ENCODE measurements around the gene ATP5F1C. TPM values are rescaled to one million over a fixed set of nuclear protein-coding genes. Genes with fewer than 3 reads are reported as not detected.
"Not testable (repeated sequence)": the region's sequence is repeated elsewhere in the genome, so short reads cannot be mapped to it uniquely, and the experiment has no call there.

The ATP5F1C gene
- total RNA-seq, 4 donors from 2014 or later = 148 to 233 (median 216) TPM

DNA sequence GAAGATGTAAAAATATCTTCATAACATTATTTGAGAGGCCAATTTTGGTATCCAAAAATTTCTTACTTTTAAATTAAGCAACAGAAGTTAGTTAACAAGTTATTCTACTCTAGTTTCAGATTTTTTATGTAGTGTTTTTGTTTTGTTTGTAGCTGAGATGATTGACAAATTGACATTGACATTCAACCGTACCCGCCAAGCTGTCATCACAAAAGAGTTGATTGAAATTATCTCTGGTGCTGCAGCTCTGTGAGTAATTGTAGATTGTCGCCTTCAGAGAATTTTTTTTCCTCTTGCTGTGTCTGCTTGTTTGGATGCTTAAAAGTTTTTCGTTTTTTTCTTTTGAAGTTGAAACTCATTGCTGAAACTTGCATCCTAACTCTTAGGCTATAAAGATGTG lies 14.6 kb downstream of the ATP5F1C start:
- intact Hi-C loops (cut with DNase I; ENCODE audit: low total_unique reads) = no loop called here
- 93 to 94% methylated on average over 4 of the region's 4 CpGs for whole genome bisulfite sequencing, 2 donors
- TF ChIP-seq, protein P1, sequence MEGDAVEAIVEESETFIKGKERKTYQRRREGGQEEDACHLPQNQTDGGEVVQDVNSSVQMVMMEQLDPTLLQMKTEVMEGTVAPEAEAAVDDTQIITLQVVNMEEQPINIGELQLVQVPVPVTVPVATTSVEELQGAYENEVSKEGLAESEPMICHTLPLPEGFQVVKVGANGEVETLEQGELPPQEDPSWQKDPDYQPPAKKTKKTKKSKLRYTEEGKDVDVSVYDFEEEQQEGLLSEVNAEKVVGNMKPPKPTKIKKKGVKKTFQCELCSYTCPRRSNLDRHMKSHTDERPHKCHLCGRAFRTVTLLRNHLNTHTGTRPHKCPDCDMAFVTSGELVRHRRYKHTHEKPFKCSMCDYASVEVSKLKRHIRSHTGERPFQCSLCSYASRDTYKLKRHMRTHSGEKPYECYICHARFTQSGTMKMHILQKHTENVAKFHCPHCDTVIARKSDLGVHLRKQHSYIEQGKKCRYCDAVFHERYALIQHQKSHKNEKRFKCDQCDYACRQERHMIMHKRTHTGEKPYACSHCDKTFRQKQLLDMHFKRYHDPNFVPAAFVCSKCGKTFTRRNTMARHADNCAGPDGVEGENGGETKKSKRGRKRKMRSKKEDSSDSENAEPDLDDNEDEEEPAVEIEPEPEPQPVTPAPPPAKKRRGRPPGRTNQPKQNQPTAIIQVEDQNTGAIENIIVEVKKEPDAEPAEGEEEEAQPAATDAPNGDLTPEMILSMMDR (IDR thresholded peaks at IDR 0.05) = no peak
- TF ChIP-seq POLR2A (IDR thresholded peaks at IDR 0.05) = no peak
- no peak overlapping the region for H3K4me3 ChIP-seq (ENCODE audit: low read depth, poor library complexity, severe bottlenecking)
- no peak for DNase-seq (ENCODE audit: low spot score in 2 of 2)

DNA sequence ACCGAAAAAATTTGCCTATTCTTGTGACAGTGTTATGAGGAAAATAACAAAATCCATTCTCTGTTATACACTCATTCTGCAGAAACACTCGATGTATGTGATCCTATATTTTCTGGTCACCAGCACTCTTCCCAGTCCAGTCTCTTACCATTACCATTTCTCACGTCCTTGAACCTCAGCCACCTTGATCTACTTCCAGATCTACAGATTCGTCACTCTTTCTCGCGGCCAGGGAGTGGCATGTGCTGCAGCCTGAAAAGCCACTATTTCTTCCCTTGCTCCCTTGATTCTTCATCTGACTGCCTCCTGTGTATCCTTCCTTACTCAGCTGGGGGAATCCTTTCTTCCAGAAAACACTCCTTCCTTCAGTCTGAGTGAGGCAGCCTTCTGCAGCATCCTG lies 16.2 kb downstream of the ATP5F1C start:
- no peak overlapping the region for H3K4me3 ChIP-seq (ENCODE audit: low read depth, poor library complexity, severe bottlenecking)
- TF ChIP-seq, protein P1 (IDR thresholded peaks at IDR 0.05) = no peak
- TF ChIP-seq POLR2A (IDR thresholded peaks at IDR 0.05) = no peak
- intact Hi-C loops (cut with DNase I; ENCODE audit: low total_unique reads) = no loop called here
- WGBS, 2 donors = 87 to 94% methylated on average over 6 of the region's 6 CpGs
- no peak for DNase-seq (ENCODE audit: low spot score in 2 of 2)

DNA sequence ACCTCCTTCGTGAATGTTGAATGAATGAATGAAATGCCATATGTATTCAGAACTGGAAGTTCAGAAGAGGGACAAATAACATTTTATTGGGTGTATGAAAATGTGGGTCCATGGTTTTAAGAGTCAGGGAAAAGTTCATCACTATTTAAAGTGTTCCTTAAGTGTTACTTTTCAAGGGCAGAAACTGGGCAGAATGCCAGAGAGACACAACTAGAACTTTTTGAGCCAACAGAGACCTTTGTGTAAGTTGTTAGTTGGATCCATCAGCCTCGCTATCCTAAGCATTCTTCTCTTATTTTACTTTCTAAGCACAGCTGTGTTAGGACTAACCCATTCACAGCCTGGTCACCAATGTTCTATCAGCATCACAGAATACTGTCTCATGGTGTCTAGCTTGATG lies 16.8 kb downstream of the ATP5F1C start:
- intact Hi-C loops (cut with DNase I; ENCODE audit: low total_unique reads) = no loop called here
- no peak for DNase-seq (ENCODE audit: low spot score in 2 of 2)
- no peak for TF ChIP-seq POLR2A (IDR thresholded peaks at IDR 0.05)
- TF ChIP-seq, protein P1 (IDR thresholded peaks at IDR 0.05) = no peak
- H3K4me3 ChIP-seq (ENCODE audit: low read depth, poor library complexity, severe bottlenecking) = no peak overlapping the region
- 47 to 49% methylated on average over 2 of the region's 2 CpGs for WGBS, 2 donors

DNA sequence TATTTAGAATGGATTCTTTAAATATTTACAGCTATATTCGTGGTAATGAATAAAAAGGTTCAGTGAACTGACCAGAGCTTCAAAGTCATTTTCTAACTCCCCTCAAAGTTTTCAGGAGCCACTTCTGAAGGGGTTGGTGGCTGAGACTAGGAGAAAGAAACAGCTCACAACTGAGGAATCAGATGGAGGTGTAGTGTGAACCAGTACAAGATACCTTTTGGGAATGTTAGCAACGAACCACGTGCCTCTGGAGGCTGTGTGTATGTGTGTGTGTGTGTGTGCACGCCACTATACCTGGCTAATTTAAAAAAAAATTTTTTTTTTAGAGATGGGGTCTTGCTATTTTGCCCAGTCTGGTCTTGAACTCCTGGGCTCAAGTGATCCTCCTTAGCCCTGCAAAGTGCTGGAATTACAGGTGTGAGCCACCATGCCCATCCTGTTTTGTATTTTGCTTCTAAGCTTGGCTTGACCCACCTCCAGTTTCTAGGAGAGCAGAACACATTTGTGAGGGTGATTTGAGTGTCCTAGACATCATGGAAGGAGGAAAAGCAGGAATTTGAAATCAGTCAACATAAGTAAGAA lies 20.8 kb downstream of the ATP5F1C start:
- WGBS, 2 donors = 50 to 71% methylated on average over 4 of the region's 4 CpGs
- H3K4me3 ChIP-seq (ENCODE audit: low read depth, poor library complexity, severe bottlenecking) = no peak overlapping the region
- intact Hi-C loops (cut with DNase I; ENCODE audit: low total_unique reads) = no loop called here
- TF ChIP-seq, protein P1 (IDR thresholded peaks at IDR 0.05) = no peak
- no peak for TF ChIP-seq POLR2A (IDR thresholded peaks at IDR 0.05)
- no peak for DNase-seq (ENCODE audit: low spot score in 2 of 2)

DNA sequence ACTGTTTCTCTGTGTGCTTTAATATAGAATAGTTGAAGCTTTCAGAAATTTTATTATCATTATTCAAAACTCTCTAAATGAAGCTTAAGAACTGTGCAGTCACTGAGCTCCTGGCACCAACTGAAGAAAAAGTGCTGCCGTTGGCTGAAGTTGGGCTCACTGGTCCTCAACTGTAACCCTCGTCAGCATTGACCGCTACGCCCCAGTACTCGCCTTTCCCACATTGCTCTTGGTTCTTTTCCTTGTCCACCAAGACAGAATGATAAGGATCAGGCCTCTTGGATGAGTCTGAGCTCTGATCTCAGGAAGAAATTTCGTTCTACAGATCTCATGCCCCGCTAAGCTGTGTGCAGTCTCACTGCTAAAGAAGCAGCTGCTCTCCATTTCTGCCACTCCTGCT lies 22.5 kb downstream of the ATP5F1C start:
- WGBS, 2 donors = 84 to 86% methylated on average over 7 of the region's 7 CpGs
- no peak overlapping the region for H3K4me3 ChIP-seq (ENCODE audit: low read depth, poor library complexity, severe bottlenecking)
- no peak for TF ChIP-seq POLR2A (IDR thresholded peaks at IDR 0.05)
- TF ChIP-seq, protein P1 (IDR thresholded peaks at IDR 0.05) = no peak
- intact Hi-C loops (cut with DNase I; ENCODE audit: low total_unique reads) = no loop called here
- DNase-seq (ENCODE audit: low spot score in 2 of 2) = no peak

DNA sequence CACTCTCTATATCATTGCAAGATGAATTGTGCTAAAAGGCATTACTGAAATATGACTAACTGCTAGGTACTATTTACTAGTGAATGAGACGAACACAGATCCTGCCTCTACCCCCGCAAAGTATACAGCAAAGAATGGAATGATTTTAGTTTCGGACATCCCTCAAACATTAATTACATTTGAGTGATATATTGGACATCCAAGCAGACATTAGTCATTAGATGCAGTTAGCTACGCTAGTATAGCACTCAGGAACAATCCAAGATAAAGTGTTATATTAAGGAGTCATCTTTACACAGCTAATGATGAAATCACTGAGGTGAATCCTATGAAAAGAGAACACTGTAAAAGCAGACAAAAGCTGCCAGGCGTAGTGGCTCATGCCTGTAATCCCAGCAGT lies 23.0 kb downstream of the ATP5F1C start:
- DNase-seq (ENCODE audit: low spot score in 2 of 2) = no peak
- 86 to 89% methylated on average over 5 of the region's 5 CpGs for WGBS, 2 donors
- intact Hi-C loops (cut with DNase I; ENCODE audit: low total_unique reads) = no loop called here
- no peak for TF ChIP-seq POLR2A (IDR thresholded peaks at IDR 0.05)
- TF ChIP-seq, protein P1 (IDR thresholded peaks at IDR 0.05) = no peak
- no peak overlapping the region for H3K4me3 ChIP-seq (ENCODE audit: low read depth, poor library complexity, severe bottlenecking)

DNA sequence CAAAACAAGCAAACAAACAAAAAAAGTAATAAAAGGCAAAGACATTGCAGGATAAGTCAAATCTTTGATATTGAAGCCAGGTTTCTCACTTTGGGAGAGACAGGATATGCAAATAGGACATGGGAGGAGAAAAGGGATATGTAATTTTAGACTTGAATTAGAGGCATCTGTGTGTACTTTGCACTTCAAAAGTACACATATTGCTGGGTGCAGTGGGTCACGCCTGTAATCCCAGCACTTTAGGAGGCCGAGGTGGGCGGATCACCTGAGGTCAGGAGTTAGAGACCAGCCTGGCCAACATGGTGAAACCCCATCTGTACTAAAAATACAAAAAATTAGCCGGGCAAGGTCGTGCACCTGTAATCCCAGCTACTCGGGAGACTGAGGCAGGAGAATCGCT lies 23.8 kb downstream of the ATP5F1C start:
- DNase-seq (ENCODE audit: low spot score in 2 of 2); intact Hi-C loops (cut with DNase I; ENCODE audit: low total_unique reads); H3K4me3 ChIP-seq (ENCODE audit: low read depth, poor library complexity, severe bottlenecking): not testable (repeated sequence)
- WGBS, 2 donors = 73 to 76% methylated on average over 7 of the region's 7 CpGs
